Epithelial cell of esophagus (primary cell): ENCODE data around the gene KAZALD1.
A peak's percentile ranks its signal among the peaks of the same experiment; 100 is the strongest.

ENCODE experiments used
- DNase-seq: peaks from one replicate; pipeline ENCODE4 v3.0.0; 2010; ENCODE audit warnings: low read depth
- H3K4me3 ChIP-seq: 2 replicates; pipeline ENCODE4 v1.5.1; 2011; ENCODE audit warnings: mild to moderate bottlenecking, low read length, control low read depth
- TF ChIP-seq, protein P1 (sequence below): IDR thresholded peaks from 2 replicates; pipeline ENCODE4 v1.5.1; 2011; ENCODE audit warnings: low read depth, mild to moderate bottlenecking, low read length, control low read depth, inconsistent platforms; ENCODE audit not compliant: insufficient read depth; ENCODE audit errors: missing control alignments

Gene KAZALD1

GRCh38 chr10:101021692-101022251 is 40.0 kb upstream of the KAZALD1 start:
- TF ChIP-seq, protein P1, sequence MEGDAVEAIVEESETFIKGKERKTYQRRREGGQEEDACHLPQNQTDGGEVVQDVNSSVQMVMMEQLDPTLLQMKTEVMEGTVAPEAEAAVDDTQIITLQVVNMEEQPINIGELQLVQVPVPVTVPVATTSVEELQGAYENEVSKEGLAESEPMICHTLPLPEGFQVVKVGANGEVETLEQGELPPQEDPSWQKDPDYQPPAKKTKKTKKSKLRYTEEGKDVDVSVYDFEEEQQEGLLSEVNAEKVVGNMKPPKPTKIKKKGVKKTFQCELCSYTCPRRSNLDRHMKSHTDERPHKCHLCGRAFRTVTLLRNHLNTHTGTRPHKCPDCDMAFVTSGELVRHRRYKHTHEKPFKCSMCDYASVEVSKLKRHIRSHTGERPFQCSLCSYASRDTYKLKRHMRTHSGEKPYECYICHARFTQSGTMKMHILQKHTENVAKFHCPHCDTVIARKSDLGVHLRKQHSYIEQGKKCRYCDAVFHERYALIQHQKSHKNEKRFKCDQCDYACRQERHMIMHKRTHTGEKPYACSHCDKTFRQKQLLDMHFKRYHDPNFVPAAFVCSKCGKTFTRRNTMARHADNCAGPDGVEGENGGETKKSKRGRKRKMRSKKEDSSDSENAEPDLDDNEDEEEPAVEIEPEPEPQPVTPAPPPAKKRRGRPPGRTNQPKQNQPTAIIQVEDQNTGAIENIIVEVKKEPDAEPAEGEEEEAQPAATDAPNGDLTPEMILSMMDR: no peak
- no peak for DNase-seq
- no peak overlapping the region for H3K4me3 ChIP-seq

DNA sequence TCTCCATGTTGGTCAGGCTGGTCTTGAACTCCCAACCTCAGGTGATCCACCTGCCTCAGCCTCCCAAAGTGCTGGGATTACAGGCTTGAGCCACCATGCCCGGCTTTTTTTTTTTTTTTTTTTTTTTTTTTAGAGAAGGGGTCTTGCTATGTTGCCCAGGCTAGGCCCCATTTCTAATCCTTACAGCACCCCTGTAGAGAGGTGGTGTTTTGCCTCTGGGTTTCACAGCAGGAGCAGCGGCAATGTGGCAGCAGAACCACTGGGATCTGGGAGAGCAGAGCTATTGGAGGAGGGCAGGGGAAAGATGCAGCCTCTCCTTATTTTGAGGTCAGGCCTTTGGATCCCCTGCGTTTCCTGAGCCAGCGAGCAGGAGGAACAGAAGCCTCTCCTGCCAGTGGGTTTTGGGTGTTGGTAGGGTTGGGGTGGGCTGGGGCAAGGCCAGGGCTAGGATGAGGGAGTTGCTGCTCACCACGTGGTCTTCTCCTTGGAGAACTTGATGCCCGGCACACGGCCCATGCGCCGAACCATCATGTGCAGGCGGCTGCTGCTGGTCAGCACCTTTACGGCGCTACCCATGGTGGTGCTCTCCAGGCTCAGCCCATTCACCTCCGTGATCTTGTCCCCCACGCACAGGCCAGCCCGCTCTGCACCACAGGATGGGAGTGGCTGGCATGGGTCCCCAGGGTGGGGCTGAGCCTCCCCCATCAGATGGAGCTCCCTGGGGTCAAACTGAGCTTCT is 38.7 kb upstream of the KAZALD1 start:
- DNase-seq: no peak
- TF ChIP-seq, protein P1: no peak
- H3K4me3 ChIP-seq: no peak overlapping the region

DNA sequence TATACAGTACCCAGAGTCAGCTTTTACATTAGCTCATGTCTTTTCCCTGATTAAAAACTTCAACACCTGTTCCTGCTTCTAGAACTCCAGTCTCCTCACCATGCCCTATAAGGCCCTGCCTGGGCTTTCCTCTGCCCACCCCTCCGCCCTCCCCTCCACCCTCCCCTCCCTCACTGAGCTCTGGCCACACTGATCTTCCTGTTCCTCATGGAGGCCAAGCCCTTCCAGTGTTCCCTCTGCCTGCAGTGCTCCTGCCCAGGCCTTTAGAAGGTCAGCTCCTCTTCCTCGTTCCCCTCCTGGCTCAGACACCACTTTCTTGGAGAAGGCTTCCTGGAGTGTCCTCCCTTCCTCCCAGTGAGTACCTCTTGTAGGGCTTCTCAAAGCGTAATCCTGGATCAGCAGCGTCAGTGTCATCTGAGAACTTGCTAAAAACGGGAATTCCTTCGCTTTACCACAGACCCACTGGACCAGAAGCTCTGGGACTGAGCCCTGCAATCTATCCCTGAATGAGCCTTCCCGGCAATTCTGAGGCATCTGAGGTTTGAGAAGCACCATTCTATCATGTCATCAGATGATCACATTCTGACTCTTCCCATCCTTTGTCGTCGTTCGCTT is 34.6 kb upstream of the KAZALD1 start:
- no peak overlapping the region for H3K4me3 ChIP-seq
- no peak for DNase-seq
- TF ChIP-seq, protein P1: no peak

GRCh38 chr10:101028446-101029337 is 33.1 kb upstream of the KAZALD1 start:
- TF ChIP-seq, protein P1: no peak
- no peak for DNase-seq
- H3K4me3 ChIP-seq: no peak overlapping the region

- no peak for DNase-seq
- H3K4me3 ChIP-seq: no peak overlapping the region
- TF ChIP-seq, protein P1: peak; percentile 6
These were observed 32.1 kb upstream of the KAZALD1 start for GRCh38 chr10:101029520-101030295.

DNA sequence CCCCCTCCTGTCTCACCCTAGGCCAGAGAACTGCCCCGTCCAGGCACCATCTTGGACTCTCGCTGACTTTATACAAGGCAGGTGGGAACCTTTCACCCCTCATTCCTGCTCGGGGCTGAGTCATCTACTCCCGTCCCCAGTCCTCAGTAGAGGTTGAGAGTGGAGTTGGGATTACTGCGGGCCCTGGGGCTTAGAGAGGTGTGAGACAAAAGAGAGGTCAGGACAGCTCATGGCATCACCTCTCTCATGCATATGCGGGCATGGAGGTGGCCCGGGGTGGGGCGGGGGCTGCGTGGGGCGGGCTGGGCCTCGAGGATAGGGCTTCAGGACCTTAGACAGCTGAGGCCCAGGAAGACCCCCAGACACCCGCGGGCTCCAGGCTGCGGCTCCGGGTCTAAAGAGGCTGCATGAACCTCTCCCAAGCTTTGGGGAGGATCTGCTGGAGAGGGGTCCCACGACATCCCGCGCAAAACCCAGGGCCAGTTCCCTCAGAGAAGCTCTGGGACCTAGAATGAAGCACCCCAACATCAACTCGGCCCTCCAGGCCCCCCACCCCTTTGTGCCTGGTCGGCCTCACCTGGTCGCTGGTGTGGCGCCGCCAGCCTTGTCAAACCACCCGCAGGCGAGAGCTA is 31.2 kb upstream of the KAZALD1 start:
- DNase-seq: peak; percentile 21
- TF ChIP-seq, protein P1: no peak
- H3K4me3 ChIP-seq: peak overlapping the region; percentile 71
